Fibroblast of lung (primary cell): Measurements from ENCODE around the gene PORCN.

Experiments used
- CTCF ChIP-seq, 2 donors: IDR thresholded peaks in 1 of 2; conservative IDR thresholded peaks in 1 of 2; 1 replicate in 1 of 2; 2 replicates in 1 of 2; pipeline ENCODE4 v1.5.1; 2011 to 2012; ENCODE audit warnings: low read length in 2 of 2, control low read depth in 1 of 2, inconsistent platforms in 1 of 2, low read depth in 1 of 2, mild to moderate bottlenecking in 1 of 2
- EZH2 ChIP-seq: IDR thresholded peaks from 2 replicates; pipeline ENCODE4 v1.5.1; 2012; ENCODE audit warnings: low read length, control low read depth, mild to moderate bottlenecking; ENCODE audit errors: missing control alignments

- TF ChIP-seq CTCF (conservative IDR thresholded peaks at IDR 0.05 in 1 of 2, IDR thresholded peaks at IDR 0.05 in 1 of 2; ENCODE audit: low read depth in 1 of 2, low read length in 2 of 2) (peak; percentile 26 to 31), EZH2 (no peak)
Measured at GRCh38 chrX:48539345-48540027, 30.7 kb downstream of the PORCN start, which contains the start of gene TBC1D25.
